Hepatocyte (in vitro differentiated cells): Measurements from ENCODE around the gene NUSAP1. TPM values are rescaled to one million over a fixed set of nuclear protein-coding genes. Genes with fewer than 3 reads are reported as not detected.
A peak's percentile ranks its signal among the peaks of the same experiment; 100 is the strongest.
"Not testable (repeated sequence)": the region's sequence is repeated elsewhere in the genome, so short reads cannot be mapped to it uniquely, and the experiment has no call there.

Source experiments
- DNase-seq: peaks from one replicate; pipeline ENCODE4 v3.0.0-alpha.2; 2016; ENCODE audit warnings: low spot score
- H2AFZ ChIP-seq: fragments of 200-600 bp; sonication (generic); 2 replicates; pipeline ENCODE4 v1.6.0; 2016; ENCODE audit warnings: antibody characterized with exemption, mild to moderate bottlenecking
- H3K27ac ChIP-seq: fragments of 200-600 bp; sonication (generic); 2 replicates; pipeline ENCODE4 v1.5.1; 2016; ENCODE audit warnings: mild to moderate bottlenecking
- H3K27me3 ChIP-seq: fragments of 200-600 bp; sonication (generic); 2 replicates; pipeline ENCODE4 v1.6.1; 2016
- H3K36me3 ChIP-seq: fragments of 200-600 bp; sonication (generic); replicated peaks from 2 replicates; pipeline ENCODE4 v1.5.1; 2016; ENCODE audit warnings: low read depth; ENCODE audit not compliant: insufficient read depth
- H3K4me1 ChIP-seq: fragments of 200-600 bp; sonication (generic); 2 replicates; pipeline ENCODE4 v1.5.1; 2016; ENCODE audit warnings: mild to moderate bottlenecking, moderate library complexity; ENCODE audit not compliant: insufficient read depth
- H3K4me2 ChIP-seq: fragments of 200-600 bp; sonication (generic); 2 replicates; pipeline ENCODE4 v1.6.0; 2016
- H3K4me3 ChIP-seq: fragments of 200-600 bp; sonication (generic); 2 replicates; pipeline ENCODE4 v1.5.1; 2016; ENCODE audit warnings: mild to moderate bottlenecking
- H3K79me2 ChIP-seq: fragments of 200-600 bp; sonication (generic); 2 replicates; pipeline ENCODE4 v1.6.0; 2017; ENCODE audit warnings: mild to moderate bottlenecking
- H3K9me2 ChIP-seq: fragments of 200-600 bp; sonication (generic); replicated peaks from 2 replicates; pipeline ENCODE4 v1.6.0; 2017; ENCODE audit warnings: mild to moderate bottlenecking; ENCODE audit not compliant: insufficient read depth
- H3K9me3 ChIP-seq: fragments of 200-600 bp; sonication (generic); 2 replicates; pipeline ENCODE4 v1.5.1; 2016; ENCODE audit warnings: low read depth, mild to moderate bottlenecking
- H4K20me1 ChIP-seq: fragments of 200-600 bp; sonication (generic); 2 replicates; pipeline ENCODE4 v1.6.0; 2016; ENCODE audit warnings: mild to moderate bottlenecking; ENCODE audit not compliant: insufficient read depth, poor library complexity, severe bottlenecking
- EZH2 ChIP-seq: fragments of 200-600 bp; sonication (generic); IDR thresholded peaks from 2 replicates; pipeline ENCODE4 v1.6.1; 2016; ENCODE audit warnings: antibody characterized with exemption, mild to moderate bottlenecking, borderline replicate concordance
- EZH2phosphoT487 ChIP-seq: fragments of 200-600 bp; sonication (generic); IDR thresholded peaks from one replicate; pipeline ENCODE4 v1.6.1; 2018; ENCODE audit warnings: antibody characterized with exemption, mild to moderate bottlenecking, low read depth, moderate library complexity; ENCODE audit not compliant: unreplicated experiment, severe bottlenecking
- WGBS: methylation state at CpG from one replicate; pipeline ENCODE4 v1.1.6; 2016; ENCODE audit warnings: low lambda C conversion rate; ENCODE audit errors: missing lambda C conversion rate; 5-methylcytosine and 5-hydroxymethylcytosine counted together
- polyA plus RNA-seq: library from polyadenylated mRNA; unstranded; fragments of >200 nt; fragmentation: Nextera tagmentation; extraction: Ambion mirVana; gene quantifications from 2 replicates; pipeline ENCODE4 v1.2.1, GENCODE V29; 2016
- total RNA-seq: library from RNA; depleted of rRNA; stranded (reverse); fragments of >200 nt; gene quantifications from 2 replicates; pipeline ENCODE4 v1.2.3, GENCODE V29; 2014
- TF ChIP-seq, protein P1 (sequence below): fragments of 200-600 bp; sonication (generic); IDR thresholded peaks from 2 replicates; pipeline ENCODE4 v1.5.1; 2016; ENCODE audit warnings: antibody characterized with exemption, mild to moderate bottlenecking; ENCODE audit not compliant: poor library complexity

NUSAP1 gene
- total and polyA plus RNA-seq, 2 experiments from 2014 or later: 26.6 to 29.2 TPM

DNA sequence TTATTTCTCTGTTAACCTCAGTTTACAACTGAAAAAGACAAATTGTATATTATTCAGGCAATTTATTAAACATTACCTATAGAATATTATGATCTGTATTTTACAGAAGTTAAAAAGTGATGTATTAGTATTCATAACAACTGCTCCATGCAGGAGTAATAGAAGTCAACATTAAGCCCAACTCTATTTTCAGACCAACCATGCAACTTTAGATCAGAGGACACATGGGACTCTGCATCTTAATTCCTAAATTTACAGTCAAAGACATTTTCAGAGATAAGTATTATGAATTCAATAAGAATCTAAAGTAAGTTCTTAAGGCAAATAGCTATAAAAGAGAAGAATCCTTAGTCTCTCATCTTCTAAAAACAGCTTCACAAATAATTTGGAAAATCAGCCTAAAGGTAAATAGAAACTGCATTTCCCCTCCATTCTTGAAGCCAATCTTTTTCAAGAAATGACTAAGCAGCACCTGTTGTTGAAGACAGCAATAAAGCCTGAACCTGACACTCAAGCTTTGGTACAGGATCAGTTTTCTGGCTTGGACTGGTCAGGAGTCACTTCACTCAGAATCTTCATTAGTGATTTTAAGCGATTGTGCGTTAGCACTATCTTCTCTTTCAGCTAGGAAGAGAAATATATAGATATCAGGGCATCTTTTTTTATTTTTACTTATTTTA lies 23.3 kb upstream of the NUSAP1 start:
- Histone ChIP-seq H3K4me2 (no peak overlapping the region), H3K27ac (no peak overlapping the region), H3K4me1 (no peaks in the 10 kb centered on the region), H3K27me3 (no peaks in the 10 kb centered on the region), H3K9me3 (no peaks in the 10 kb centered on the region), H4K20me1 (no peaks in the 10 kb centered on the region), H3K79me2 (no peaks in the 10 kb centered on the region), H2AFZ (no peak overlapping the region), H3K4me3 (no peak overlapping the region), H3K36me3 (no peaks in the 10 kb centered on the region), H3K9me2 (no peaks in the 10 kb centered on the region)
- TF ChIP-seq EZH2: no peak
- no peak for TF ChIP-seq EZH2phosphoT487
- TF ChIP-seq, protein P1, sequence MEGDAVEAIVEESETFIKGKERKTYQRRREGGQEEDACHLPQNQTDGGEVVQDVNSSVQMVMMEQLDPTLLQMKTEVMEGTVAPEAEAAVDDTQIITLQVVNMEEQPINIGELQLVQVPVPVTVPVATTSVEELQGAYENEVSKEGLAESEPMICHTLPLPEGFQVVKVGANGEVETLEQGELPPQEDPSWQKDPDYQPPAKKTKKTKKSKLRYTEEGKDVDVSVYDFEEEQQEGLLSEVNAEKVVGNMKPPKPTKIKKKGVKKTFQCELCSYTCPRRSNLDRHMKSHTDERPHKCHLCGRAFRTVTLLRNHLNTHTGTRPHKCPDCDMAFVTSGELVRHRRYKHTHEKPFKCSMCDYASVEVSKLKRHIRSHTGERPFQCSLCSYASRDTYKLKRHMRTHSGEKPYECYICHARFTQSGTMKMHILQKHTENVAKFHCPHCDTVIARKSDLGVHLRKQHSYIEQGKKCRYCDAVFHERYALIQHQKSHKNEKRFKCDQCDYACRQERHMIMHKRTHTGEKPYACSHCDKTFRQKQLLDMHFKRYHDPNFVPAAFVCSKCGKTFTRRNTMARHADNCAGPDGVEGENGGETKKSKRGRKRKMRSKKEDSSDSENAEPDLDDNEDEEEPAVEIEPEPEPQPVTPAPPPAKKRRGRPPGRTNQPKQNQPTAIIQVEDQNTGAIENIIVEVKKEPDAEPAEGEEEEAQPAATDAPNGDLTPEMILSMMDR: no peak
- WGBS: 98% methylated on average over 2 of the region's 2 CpGs
- no peak for DNase-seq

DNA sequence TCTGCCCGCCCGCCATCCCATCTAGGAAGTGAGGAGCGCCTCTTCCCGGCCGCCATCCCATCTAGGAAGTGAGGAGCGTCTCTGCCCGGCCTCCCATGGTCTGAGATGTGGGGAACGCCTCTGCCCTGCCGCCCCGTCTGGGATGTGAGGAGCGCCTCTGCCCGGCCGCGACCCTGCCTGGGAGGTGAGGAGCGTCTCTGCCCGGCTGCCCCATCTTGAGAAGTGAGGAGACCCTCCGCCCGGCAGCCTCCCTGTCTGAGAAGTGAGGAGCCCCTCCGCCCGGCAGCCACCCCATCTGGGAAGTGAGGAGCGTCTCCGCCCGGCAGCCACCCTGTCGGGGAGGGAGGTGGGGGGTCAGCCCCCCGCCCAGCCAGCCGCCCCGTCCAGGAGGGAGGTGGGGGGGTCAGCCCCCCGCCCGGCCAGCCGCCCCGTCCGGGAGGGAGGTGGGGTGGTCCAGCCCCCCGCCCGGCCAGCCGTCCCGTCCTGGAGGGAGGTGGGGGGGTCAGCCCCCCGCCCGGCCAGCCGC lies 11.8 kb upstream of the NUSAP1 start:
- not testable (repeated sequence) for H3K79me2 ChIP-seq, H3K4me3 ChIP-seq, H3K36me3 ChIP-seq, DNase-seq, H3K4me1 ChIP-seq, H2AFZ ChIP-seq, H3K27me3 ChIP-seq, H3K4me2 ChIP-seq, H3K9me2 ChIP-seq, H3K9me3 ChIP-seq, H4K20me1 ChIP-seq, H3K27ac ChIP-seq
- WGBS: 100% methylated on average over 2 of the region's 39 CpGs

DNA sequence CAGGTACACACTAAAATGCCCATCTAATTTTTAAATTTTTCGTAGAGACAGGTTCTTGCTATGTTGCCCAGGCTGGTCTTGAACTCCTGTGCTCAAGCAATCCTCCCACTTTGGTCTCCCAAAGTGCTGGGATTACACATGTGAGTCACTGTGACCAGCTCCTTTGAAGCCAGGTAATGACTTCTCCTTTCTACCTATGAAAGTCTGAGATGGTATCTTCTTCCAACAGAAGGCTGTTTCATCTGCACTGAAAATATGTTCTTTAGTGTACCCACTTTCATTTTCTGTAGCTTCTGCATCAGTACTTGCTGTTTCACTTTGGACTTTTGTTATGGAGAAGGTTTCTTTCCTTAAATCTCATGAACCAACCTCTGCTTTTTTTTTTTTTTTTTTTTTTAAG lies 9.1 kb upstream of the NUSAP1 start:
- Histone ChIP-seq H3K79me2 (no peaks in the 10 kb centered on the region), H3K36me3 (no peaks in the 10 kb centered on the region), H3K27ac (no peak overlapping the region), H4K20me1 (no peaks in the 10 kb centered on the region), H3K4me3 (no peak overlapping the region), H3K9me3 (no peaks in the 10 kb centered on the region), H3K9me2 (no peaks in the 10 kb centered on the region), H3K4me2 (no peak overlapping the region), H2AFZ (no peak overlapping the region), H3K4me1 (no peaks in the 10 kb centered on the region), H3K27me3 (no peaks in the 10 kb centered on the region)
- TF ChIP-seq EZH2 (no peak), EZH2phosphoT487 (no peak)
- TF ChIP-seq, protein P1: no peak
- WGBS: 100% methylated on average over 1 of the region's 1 CpG
- no peak for DNase-seq

DNA sequence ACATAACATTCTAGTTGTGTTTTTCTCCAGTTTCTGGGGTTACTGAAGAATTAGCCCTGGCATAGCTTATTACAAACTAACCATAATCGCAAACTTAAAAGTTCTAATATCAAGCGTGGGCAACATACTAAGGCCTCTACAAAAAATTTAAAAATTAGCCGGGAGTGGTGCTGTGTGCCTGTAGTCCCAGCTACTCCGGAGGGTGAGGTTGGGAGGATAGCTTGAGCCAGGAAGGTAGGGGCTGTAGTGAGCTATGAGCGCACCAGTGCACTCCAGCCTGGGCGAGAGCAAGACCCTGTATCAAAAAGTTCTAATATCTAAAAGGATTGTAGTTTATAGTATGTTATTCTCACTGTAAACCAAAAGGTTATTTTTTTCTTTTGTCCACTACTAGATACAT lies 1.4 kb upstream of the NUSAP1 start:
- peak overlapping the region; percentile 51 for H3K4me3 ChIP-seq
- H3K36me3 ChIP-seq: no peaks in the 10 kb centered on the region
- WGBS: 61% methylated on average over 6 of the region's 6 CpGs
- peak overlapping the region; percentile 39 for H3K27ac ChIP-seq
- H3K4me2 ChIP-seq: peak overlapping the region; percentile 72
- peak overlapping the region; percentile 62 for H2AFZ ChIP-seq
- H3K9me3 ChIP-seq: no peaks in the 10 kb centered on the region
- H3K4me1 ChIP-seq: no peaks in the 10 kb centered on the region
- H3K79me2 ChIP-seq: peaks cover 24% of the 10 kb centered on the region
- TF ChIP-seq, protein P1: no peak
- TF ChIP-seq EZH2 (no peak), EZH2phosphoT487 (no peak)
- no peaks in the 10 kb centered on the region for H3K9me2 ChIP-seq
- DNase-seq: no peak
- no peaks in the 10 kb centered on the region for H3K27me3 ChIP-seq
- no peaks in the 10 kb centered on the region for H4K20me1 ChIP-seq
